Bronchial epithelial cell (primary cell): ENCODE data around the gene CHN1. TPM values are rescaled to one million over a fixed set of nuclear protein-coding genes. Genes with fewer than 3 reads are reported as not detected.

Experiments
- DNase-seq: peaks from one replicate; pipeline ENCODE4 v3.0.0-alpha.2; 2010; ENCODE audit warnings: low read depth
- FAIRE-seq: peaks from 2 replicates; lab custom pipeline; 2011; peaks lifted over from hg19 to GRCh38; lab: Jason Lieb, UNC
- H3K27me3 ChIP-seq: 2 replicates; pipeline ENCODE4 v1.5.1; 2011; ENCODE audit warnings: low read length; ENCODE audit not compliant: control insufficient read depth, insufficient read depth
- H3K36me3 ChIP-seq: 2 replicates; pipeline ENCODE4 v1.5.1; 2011; ENCODE audit warnings: low read length; ENCODE audit not compliant: control insufficient read depth, insufficient read depth
- H3K4me3 ChIP-seq: 2 replicates; pipeline ENCODE4 v1.5.1; 2011; ENCODE audit warnings: mild to moderate bottlenecking, low read depth, low read length, control low read depth
- CTCF ChIP-seq: IDR thresholded peaks from 2 replicates; pipeline ENCODE4 v1.5.1; 2011; ENCODE audit warnings: mild to moderate bottlenecking, moderate library complexity, low read length, control low read depth, inconsistent platforms; ENCODE audit not compliant: insufficient read depth, severe bottlenecking
- total RNA-seq: library from RNA; depleted of rRNA; stranded (reverse); fragments of >200 nt; gene quantifications from 2 replicates; pipeline ENCODE4 v1.2.1, GENCODE V29; 2014

The CHN1 gene
- total RNA-seq, 1 donor from 2014 or later = 2.6 TPM

DNA sequence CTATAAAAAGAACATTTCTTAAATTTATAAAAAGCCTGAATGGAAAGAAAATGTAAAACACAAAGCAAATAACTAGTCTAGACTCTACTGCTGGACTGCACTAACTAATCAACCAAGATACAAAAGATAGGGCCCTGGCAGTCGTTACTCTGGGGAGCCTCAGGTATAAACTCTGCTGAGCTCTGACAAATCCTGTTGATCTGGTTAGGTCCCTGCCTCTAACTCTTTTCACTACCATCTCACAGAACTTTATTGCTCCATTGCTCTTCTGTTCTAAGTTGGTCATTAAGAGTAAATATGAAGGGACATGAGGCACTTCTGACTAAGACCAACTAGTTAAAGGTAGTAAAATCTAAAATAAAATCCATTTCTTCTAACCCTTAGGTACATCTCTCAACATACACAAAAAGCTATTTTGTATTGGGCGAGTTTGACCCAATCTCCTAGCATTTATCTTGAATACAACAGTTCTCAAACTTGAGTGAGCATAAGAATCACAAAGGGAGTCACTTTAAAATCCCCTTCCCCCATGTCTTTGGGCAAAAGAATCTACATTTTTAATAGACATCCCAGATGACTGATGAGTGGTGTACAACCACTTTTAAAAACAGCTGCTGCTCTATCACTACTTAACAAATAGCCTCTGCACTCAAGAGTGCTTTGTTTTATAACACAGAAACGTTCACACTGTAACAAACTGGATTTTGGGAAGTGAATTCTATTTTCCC lies 2.5 kb downstream of the CHN1 start:
- TF ChIP-seq CTCF = no peak
- no peaks in the 10 kb centered on the region for H3K36me3 ChIP-seq
- FAIRE-seq (no peak), DNase-seq (no peak)
- peaks cover 10% of the 10 kb centered on the region for H3K27me3 ChIP-seq
- H3K4me3 ChIP-seq = no peak overlapping the region

DNA sequence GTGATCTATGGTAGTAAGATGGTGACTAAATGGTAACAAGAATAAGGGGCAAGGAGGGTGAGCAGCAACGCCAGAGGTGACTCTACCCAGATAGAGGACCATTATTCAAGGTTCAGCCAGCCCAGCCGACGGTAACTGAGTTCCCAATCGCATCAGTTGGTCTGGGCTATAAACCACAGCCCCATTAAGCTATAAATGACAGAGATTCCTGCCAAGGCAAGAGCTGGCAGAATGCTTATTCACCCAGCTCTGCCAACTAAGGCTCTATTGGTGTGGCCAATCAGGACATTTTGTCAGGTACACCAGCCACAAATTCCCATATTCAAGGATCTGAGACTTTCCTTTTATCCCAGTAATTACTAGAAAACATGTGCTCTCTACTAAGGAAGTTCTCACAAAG lies 3.6 kb downstream of the CHN1 start:
- Histone ChIP-seq H3K36me3 (no peaks in the 10 kb centered on the region), H3K27me3 (peaks cover 7% of the 10 kb centered on the region), H3K4me3 (no peak overlapping the region)
- FAIRE-seq = no peak
- DNase-seq = no peak
- TF ChIP-seq CTCF = no peak

GRCh38 chr2:174997110-174997509 lies 8.1 kb downstream of the CHN1 start:
- DNase-seq (no peak), FAIRE-seq (no peak)
- H3K4me3 ChIP-seq = no peak overlapping the region
- TF ChIP-seq CTCF = no peak
- H3K27me3 ChIP-seq = no peaks in the 10 kb centered on the region
- no peaks in the 10 kb centered on the region for H3K36me3 ChIP-seq

GRCh38 chr2:174996622-174997021 lies 8.6 kb downstream of the CHN1 start:
- Histone ChIP-seq H3K4me3 (no peak overlapping the region), H3K36me3 (no peaks in the 10 kb centered on the region), H3K27me3 (no peaks in the 10 kb centered on the region)
- DNase-seq = no peak
- FAIRE-seq = no peak
- TF ChIP-seq CTCF = no peak

DNA sequence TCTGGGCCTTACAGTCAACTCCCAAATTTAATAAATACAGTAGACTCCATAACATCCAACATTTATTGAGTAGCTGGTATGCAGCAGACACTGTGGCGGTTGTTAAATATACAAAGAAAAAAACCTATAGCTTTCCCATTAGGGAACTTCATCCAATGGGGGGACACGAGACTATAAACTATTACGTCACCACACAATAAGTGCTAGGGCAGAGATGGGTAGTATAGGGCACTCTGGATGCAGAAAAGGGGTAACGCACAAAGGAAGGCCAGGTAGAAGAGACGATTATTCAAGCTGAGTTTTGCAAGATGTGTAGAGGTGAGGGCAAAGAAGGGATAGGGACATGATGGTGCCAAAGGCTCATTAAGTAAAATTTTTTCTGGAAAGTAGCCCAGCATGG lies 10.8 kb downstream of the CHN1 start:
- no peak overlapping the region for H3K4me3 ChIP-seq
- no peak for DNase-seq
- no peaks in the 10 kb centered on the region for H3K36me3 ChIP-seq
- TF ChIP-seq CTCF = no peak
- H3K27me3 ChIP-seq = no peaks in the 10 kb centered on the region
- FAIRE-seq = no peak

GRCh38 chr2:174992886-174993285 lies 12.3 kb downstream of the CHN1 start:
- H3K4me3 ChIP-seq = no peak overlapping the region
- no peak for TF ChIP-seq CTCF
- no peaks in the 10 kb centered on the region for H3K36me3 ChIP-seq
- no peaks in the 10 kb centered on the region for H3K27me3 ChIP-seq
- FAIRE-seq (no peak), DNase-seq (no peak)
